PC-3 (cell line): ENCODE data around the gene TNFSF9. TPM values are rescaled to one million over a fixed set of nuclear protein-coding genes. Genes with fewer than 3 reads are reported as not detected.

Source experiments
- ATAC-seq: fragments of 200-7000 bp; cut with Tn5 transposase; 2 replicates; pipeline ENCODE4 v1.9.1; 2020; ENCODE audit warnings: mild to moderate bottlenecking, moderate library complexity
- BruUV-seq: library from RNA; stranded (reverse); fragments of 400-500 nt; replicated peaks from 2 replicates; lab custom pipeline; 2021; lab: Mats Ljungman, UMichigan
- CTCF ChIA-PET: fragments of 300-600 bp; sonication (Branson Sonifier 250); formaldehyde crosslinking; loops from one replicate; lab custom pipeline; 2022; ENCODE audit warnings: antibody characterized with exemption; lab: Charles Lee
- POLR2A ChIA-PET: fragments of 300-600 bp; sonication (Branson Sonifier 250); formaldehyde crosslinking; loops from one replicate; lab custom pipeline; 2022; ENCODE audit warnings: antibody characterized with exemption; ENCODE audit not compliant: unreplicated experiment; lab: Charles Lee
- DNase-seq: peaks from one replicate; pipeline ENCODE4 v3.0.0-alpha.2; 2015
- H2AFZ ChIP-seq: fragments of 300-600 bp; sonication (generic); 2 replicates; pipeline ENCODE4 v1.6.0; 2016; ENCODE audit warnings: antibody characterized with exemption, low read length
- H3F3A ChIP-seq: fragments of 300-600 bp; sonication (generic); one replicate; pipeline ENCODE4 v1.6.0; 2017; ENCODE audit warnings: antibody characterized with exemption, low read length, control low read depth, mild to moderate bottlenecking; ENCODE audit not compliant: unreplicated experiment
- H3K27ac ChIP-seq: fragments of 300-600 bp; sonication (generic); 2 replicates; pipeline ENCODE4 v1.5.1; 2016; ENCODE audit warnings: mild to moderate bottlenecking, low read length
- H3K27me3 ChIP-seq: fragments of 300-600 bp; sonication (generic); 2 replicates; pipeline ENCODE4 v1.6.1; 2016; ENCODE audit warnings: low read length, mixed read lengths
- H3K36me3 ChIP-seq: fragments of 300-600 bp; sonication (generic); 2 replicates; pipeline ENCODE4 v1.6.1; 2016; ENCODE audit warnings: low read depth, mixed run types, low read length, mixed read lengths
- H3K4me1 ChIP-seq: fragments of 300-600 bp; sonication (generic); 2 replicates; pipeline ENCODE4 v1.5.1; 2016; ENCODE audit warnings: low read length; ENCODE audit not compliant: insufficient read depth
- H3K4me2 ChIP-seq: fragments of 300-600 bp; sonication (generic); 2 replicates; pipeline ENCODE4 v1.6.0; 2016; ENCODE audit warnings: low read length
- H3K4me3 ChIP-seq: fragments of 300-600 bp; sonication (generic); 2 replicates; pipeline ENCODE4 v1.5.1; 2016; ENCODE audit warnings: mild to moderate bottlenecking, low read length, mixed read lengths
- H3K79me2 ChIP-seq: fragments of 300-600 bp; sonication (generic); 2 replicates; pipeline ENCODE4 v1.6.1; 2017; ENCODE audit warnings: low read length, mixed read lengths
- H3K9ac ChIP-seq: fragments of 300-600 bp; sonication (generic); 2 replicates; pipeline ENCODE4 v1.6.0; 2016; ENCODE audit warnings: mild to moderate bottlenecking, low read length
- H3K9me2 ChIP-seq: fragments of 300-600 bp; sonication (generic); replicated peaks from 2 replicates; pipeline ENCODE4 v1.6.1; 2016; ENCODE audit warnings: mixed run types, low read length, mixed read lengths
- H3K9me3 ChIP-seq: fragments of 300-600 bp; sonication (generic); 2 replicates; pipeline ENCODE4 v1.6.1; 2016; ENCODE audit warnings: low read length, mixed read lengths
- H4K20me1 ChIP-seq: fragments of 300-600 bp; sonication (generic); 2 replicates; pipeline ENCODE4 v1.6.1; 2016; ENCODE audit warnings: low read length, mixed read lengths
- CTCF ChIP-seq: fragments of 300-600 bp; sonication (generic); conservative IDR thresholded peaks from 2 replicates; pipeline ENCODE4 v1.5.1; 2017; ENCODE audit warnings: antibody characterized with exemption, low read depth, mild to moderate bottlenecking, low read length
- EZH2 ChIP-seq: fragments of 300-600 bp; sonication (generic); IDR thresholded peaks from one replicate; pipeline ENCODE4 v1.6.1; 2017; ENCODE audit warnings: antibody characterized with exemption, mild to moderate bottlenecking, low read length; ENCODE audit not compliant: unreplicated experiment
- EZH2phosphoT487 ChIP-seq: fragments of 300-600 bp; sonication (generic); IDR thresholded peaks from 2 replicates; pipeline ENCODE4 v1.6.1; 2018; ENCODE audit warnings: mild to moderate bottlenecking, antibody characterized with exemption, low read length, borderline replicate concordance
- intact Hi-C: fragments of 100-400 bp; cut with micrococcal nuclease; formaldehyde crosslinking; loops from 2 replicates; pipeline ENCODE4 v1.9.0; 2023
- total RNA-seq: library from RNA; depleted of rRNA; stranded (reverse); fragments of >200 nt; gene quantifications from 2 replicates; pipeline ENCODE4 v1.2.3, GENCODE V29; 2014

The TNFSF9 gene
- total RNA-seq, 1 experiment from 2014 or later, result 9.6 TPM

GRCh38 chr19:6571167-6571566 lies 40.3 kb downstream of the TNFSF9 start:
- Histone ChIP-seq H3K9me2 (no peaks in the 10 kb centered on the region), H3K4me2 (no peak overlapping the region), H3K4me3 (no peak overlapping the region), H3K27me3 (peaks cover 54% of the 10 kb centered on the region), H3K9ac (no peak overlapping the region), H2AFZ (no peak overlapping the region), H3K4me1 (no peaks in the 10 kb centered on the region), H3K9me3 (no peaks in the 10 kb centered on the region), H3K27ac (no peak overlapping the region), H3F3A (no peaks in the 10 kb centered on the region), H3K79me2 (no peaks in the 10 kb centered on the region), H3K36me3 (no peaks in the 10 kb centered on the region), H4K20me1 (no peaks in the 10 kb centered on the region)
- ATAC-seq (no peak), DNase-seq (no peak)
- no TSS peak for BruUV-seq
- CTCF ChIA-PET, result no interaction called here
- POLR2A ChIA-PET, result interaction anchor here (0.6 kb wide), 1 partner anchor 935 kb away, joined by 5 read pairs; no protein-coding TSS in a partner anchor
- no peak for TF ChIP-seq EZH2phosphoT487
- TF ChIP-seq CTCF, result no peak
- TF ChIP-seq EZH2, result no peak
- intact Hi-C loops, result no loop called here

- H3F3A ChIP-seq, result no peaks in the 10 kb centered on the region
- no peak overlapping the region for H2AFZ ChIP-seq
- H3K4me2 ChIP-seq, result no peak overlapping the region
- no peak overlapping the region for H3K9ac ChIP-seq
- H3K79me2 ChIP-seq, result no peaks in the 10 kb centered on the region
- no peak overlapping the region for H3K27ac ChIP-seq
- H3K27me3 ChIP-seq, result peaks cover 52% of the 10 kb centered on the region
- no TSS peak for BruUV-seq
- POLR2A ChIA-PET, result no interaction called here
- H3K36me3 ChIP-seq, result no peaks in the 10 kb centered on the region
- no peak for DNase-seq
- ATAC-seq, result no peak
- TF ChIP-seq CTCF, result no peak
- no peak for TF ChIP-seq EZH2phosphoT487
- no peak for TF ChIP-seq EZH2
- no peaks in the 10 kb centered on the region for H3K9me2 ChIP-seq
- CTCF ChIA-PET, result no interaction called here
- no peak overlapping the region for H3K4me3 ChIP-seq
- peaks cover 4% of the 10 kb centered on the region; the same call in 1 of the 2 replicates for H3K4me1 ChIP-seq
- H4K20me1 ChIP-seq, result no peaks in the 10 kb centered on the region
- intact Hi-C loops, result no loop called here
- H3K9me3 ChIP-seq, result no peaks in the 10 kb centered on the region
Measured at GRCh38 chr19:6572217-6572616, 41.4 kb downstream of the TNFSF9 start.

DNA sequence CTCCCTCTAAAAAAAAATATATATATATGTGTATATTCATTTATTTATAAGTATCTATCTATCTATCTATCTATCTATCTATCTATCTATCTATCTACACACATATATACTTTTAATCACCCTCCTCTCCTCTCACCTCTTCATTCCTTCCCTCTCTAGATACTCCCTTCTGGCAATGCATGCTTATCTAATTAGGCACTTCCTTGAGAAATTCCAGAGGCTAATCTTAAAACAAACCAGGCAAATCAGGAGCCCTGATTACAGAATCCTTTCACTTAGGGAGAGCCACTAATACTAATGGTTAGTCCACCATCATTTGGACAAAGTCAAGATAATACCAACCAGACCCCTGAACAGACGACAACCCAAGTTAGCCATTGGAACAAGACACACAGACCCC lies 42.5 kb downstream of the TNFSF9 start:
- no peaks in the 10 kb centered on the region for H3K79me2 ChIP-seq
- H3K9me2 ChIP-seq, result no peaks in the 10 kb centered on the region
- H3K9me3 ChIP-seq, result no peaks in the 10 kb centered on the region
- no peak overlapping the region for H3K9ac ChIP-seq
- ATAC-seq (no peak), DNase-seq (no peak)
- intact Hi-C loops, result no loop called here
- POLR2A ChIA-PET, result no interaction called here
- no peak overlapping the region for H3K4me2 ChIP-seq
- CTCF ChIA-PET, result no interaction called here
- peaks cover 41% of the 10 kb centered on the region for H3K27me3 ChIP-seq
- H3K4me1 ChIP-seq, result peaks cover 8% of the 10 kb centered on the region; the same call in 1 of the 2 replicates
- no peak overlapping the region for H3K27ac ChIP-seq
- no peak overlapping the region for H3K4me3 ChIP-seq
- no peaks in the 10 kb centered on the region for H3K36me3 ChIP-seq
- H3F3A ChIP-seq, result no peaks in the 10 kb centered on the region
- TF ChIP-seq CTCF, result no peak
- TF ChIP-seq EZH2phosphoT487, result no peak
- TF ChIP-seq EZH2, result no peak
- no peaks in the 10 kb centered on the region for H4K20me1 ChIP-seq
- no peak overlapping the region for H2AFZ ChIP-seq
- BruUV-seq, result no TSS peak
